Prostate gland (tissue), 2 donors: ENCODE results near the gene RGS7. TPM values are rescaled to one million over a fixed set of nuclear protein-coding genes. Genes with fewer than 3 reads are reported as not detected.
"Not testable (repeated sequence)": the region's sequence is repeated elsewhere in the genome, so short reads cannot be mapped to it uniquely, and the experiment has no call there.

Source experiments
- DNase-seq: peaks from one replicate; pipeline ENCODE4 v3.0.0-alpha.2; 2019; ENCODE audit warnings: low spot score
- H3K27ac ChIP-seq, 2 donors: fragments of 200-600 bp; sonication (generic); 2 replicates each; pipeline ENCODE4 v1.5.1; 2017 to 2019
- H3K27me3 ChIP-seq: fragments of 200-600 bp; sonication (generic); replicated peaks from 2 replicates; pipeline ENCODE4 v1.5.1; 2019; ENCODE audit not compliant: insufficient read depth
- H3K36me3 ChIP-seq, 2 donors: fragments of 200-600 bp; sonication (generic); 1 replicate in 1 of 2; 2 replicates in 1 of 2; pipeline versions ENCODE4 v1.5.1 to v1.8.1; 2017 to 2019
- H3K4me1 ChIP-seq: fragments of 200-600 bp; sonication (generic); replicated peaks from 2 replicates; pipeline ENCODE4 v1.5.1; 2019
- H3K4me3 ChIP-seq, 2 donors: fragments of 200-600 bp; sonication (generic); 2 replicates each; pipeline ENCODE4 v1.5.1; 2017 to 2019
- H3K9me3 ChIP-seq: fragments of 200-600 bp; sonication (generic); 2 replicates; pipeline ENCODE4 v1.5.1; 2017
- POLR2A ChIP-seq: fragments of 450-650 bp; IDR thresholded peaks from one replicate; pipeline ENCODE4 v1.6.1; 2016; ENCODE audit warnings: antibody characterized with exemption, mild to moderate bottlenecking
- POLR2AphosphoS5 ChIP-seq: sonication (generic); formaldehyde crosslinking; IDR thresholded peaks from one replicate; pipeline ENCODE4 v1.6.1; 2017; ENCODE audit warnings: antibody characterized with exemption
- WGBS: methylation state at CpG from one replicate; pipeline ENCODE4 v1.1.5; 2018; 5-methylcytosine and 5-hydroxymethylcytosine counted together
- intact Hi-C: fragments of 100-400 bp; cut with DNase I; formaldehyde crosslinking; loops from one replicate; pipeline ENCODE4 v1.14.2; 2022
- total RNA-seq, 2 donors: library from RNA; depleted of rRNA; stranded (reverse); fragments of >200 nt; gene quantifications; one replicate each; pipeline ENCODE4 v1.1.0, GENCODE V29; 2016
- TF ChIP-seq, protein P1 (sequence below), 4 experiments: fragments of 200-600 bp in 2 of 4; fragments of 450-650 bp in 2 of 4; sonication (generic) in 2 of 4; IDR thresholded peaks; 1 replicate in 3 of 4; 2 replicates in 1 of 4; pipeline ENCODE4 v1.5.1; 2016 to 2019; ENCODE audit warnings: antibody characterized with exemption in 4 of 4, mild to moderate bottlenecking in 2 of 4, moderate library complexity in 2 of 4

The RGS7 gene
- total RNA-seq, 2 donors from 2014 or later: 0.32 to 1.3 TPM

GRCh38 chr1:241096982-241097381, 260.0 kb downstream of the RGS7 start:
- H3K36me3 ChIP-seq: no peaks in the 10 kb centered on the region
- H3K27me3 ChIP-seq: no peaks in the 10 kb centered on the region
- H3K9me3 ChIP-seq: no peaks in the 10 kb centered on the region
- intact Hi-C loops: no loop called here
- no peaks in the 10 kb centered on the region for H3K4me1 ChIP-seq
- H3K27ac ChIP-seq: no peak overlapping the region
- WGBS: 67% methylated on average over 4 of the region's 4 CpGs
- H3K4me3 ChIP-seq: no peak overlapping the region
- DNase-seq: no peak
- TF ChIP-seq POLR2A (no peak), POLR2AphosphoS5 (no peak)
- TF ChIP-seq, protein P1, sequence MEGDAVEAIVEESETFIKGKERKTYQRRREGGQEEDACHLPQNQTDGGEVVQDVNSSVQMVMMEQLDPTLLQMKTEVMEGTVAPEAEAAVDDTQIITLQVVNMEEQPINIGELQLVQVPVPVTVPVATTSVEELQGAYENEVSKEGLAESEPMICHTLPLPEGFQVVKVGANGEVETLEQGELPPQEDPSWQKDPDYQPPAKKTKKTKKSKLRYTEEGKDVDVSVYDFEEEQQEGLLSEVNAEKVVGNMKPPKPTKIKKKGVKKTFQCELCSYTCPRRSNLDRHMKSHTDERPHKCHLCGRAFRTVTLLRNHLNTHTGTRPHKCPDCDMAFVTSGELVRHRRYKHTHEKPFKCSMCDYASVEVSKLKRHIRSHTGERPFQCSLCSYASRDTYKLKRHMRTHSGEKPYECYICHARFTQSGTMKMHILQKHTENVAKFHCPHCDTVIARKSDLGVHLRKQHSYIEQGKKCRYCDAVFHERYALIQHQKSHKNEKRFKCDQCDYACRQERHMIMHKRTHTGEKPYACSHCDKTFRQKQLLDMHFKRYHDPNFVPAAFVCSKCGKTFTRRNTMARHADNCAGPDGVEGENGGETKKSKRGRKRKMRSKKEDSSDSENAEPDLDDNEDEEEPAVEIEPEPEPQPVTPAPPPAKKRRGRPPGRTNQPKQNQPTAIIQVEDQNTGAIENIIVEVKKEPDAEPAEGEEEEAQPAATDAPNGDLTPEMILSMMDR (IDR thresholded peaks at IDR 0.05): no peak

DNA sequence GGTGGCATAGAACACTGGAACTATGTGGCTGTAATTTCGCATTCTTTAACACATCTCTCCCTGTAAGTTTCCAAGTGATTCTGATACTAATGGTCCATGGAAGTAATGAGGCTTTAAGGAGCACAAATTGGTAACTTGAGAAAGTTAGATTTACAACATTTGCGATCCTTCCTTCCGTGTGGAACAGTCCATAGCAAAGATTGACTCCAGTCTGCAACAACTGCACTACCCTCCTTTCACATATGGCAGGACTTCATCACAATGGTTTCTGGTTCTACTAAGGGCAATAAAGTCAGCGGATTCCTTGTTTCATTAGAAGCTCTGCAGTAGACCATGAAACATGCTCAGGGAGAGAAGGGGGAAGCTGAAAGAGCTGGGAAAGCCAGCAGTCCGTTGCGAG, 261.2 kb downstream of the RGS7 start:
- Histone ChIP-seq H3K4me1 (no peaks in the 10 kb centered on the region), H3K9me3 (no peaks in the 10 kb centered on the region), H3K27ac (no peak overlapping the region), H3K4me3 (no peak overlapping the region), H3K36me3 (no peaks in the 10 kb centered on the region), H3K27me3 (no peaks in the 10 kb centered on the region)
- 81% methylated on average over 6 of the region's 6 CpGs for WGBS
- intact Hi-C loops: no loop called here
- TF ChIP-seq POLR2AphosphoS5 (no peak), POLR2A (no peak)
- TF ChIP-seq, protein P1 (IDR thresholded peaks at IDR 0.05): no peak
- no peak for DNase-seq

GRCh38 chr1:241090798-241091197, 266.2 kb downstream of the RGS7 start:
- 78% methylated on average over 3 of the region's 3 CpGs for WGBS
- H3K27ac ChIP-seq: no peak overlapping the region
- H3K9me3 ChIP-seq: no peaks in the 10 kb centered on the region
- no peaks in the 10 kb centered on the region for H3K4me1 ChIP-seq
- no peak for DNase-seq
- H3K27me3 ChIP-seq: no peaks in the 10 kb centered on the region
- H3K36me3 ChIP-seq: no peaks in the 10 kb centered on the region
- no peak overlapping the region for H3K4me3 ChIP-seq
- TF ChIP-seq, protein P1 (IDR thresholded peaks at IDR 0.05): no peak
- no peak for TF ChIP-seq POLR2A
- TF ChIP-seq POLR2AphosphoS5: no peak
- intact Hi-C loops: no loop called here

GRCh38 chr1:241089066-241089465, 267.9 kb downstream of the RGS7 start:
- DNase-seq, intact Hi-C loops, H3K36me3 ChIP-seq, H3K4me1 ChIP-seq, H3K9me3 ChIP-seq, H3K27me3 ChIP-seq, H3K4me3 ChIP-seq, H3K27ac ChIP-seq: not testable (repeated sequence)
- 93% methylated on average over 1 of the region's 1 CpG for WGBS

- H3K36me3 ChIP-seq, H3K9me3 ChIP-seq, H3K4me1 ChIP-seq, DNase-seq, intact Hi-C loops, H3K27me3 ChIP-seq, H3K27ac ChIP-seq, H3K4me3 ChIP-seq: not testable (repeated sequence)
- 94% methylated on average over 2 of the region's 2 CpGs for WGBS
Observed at GRCh38 chr1:241088075-241088474, 268.9 kb downstream of the RGS7 start.

- 86% methylated on average over 6 of the region's 6 CpGs for WGBS
- intact Hi-C loops: no loop called here
- no peaks in the 10 kb centered on the region for H3K36me3 ChIP-seq
- TF ChIP-seq, protein P1 (IDR thresholded peaks at IDR 0.05): no peak
- TF ChIP-seq POLR2AphosphoS5: no peak
- TF ChIP-seq POLR2A: no peak
- H3K27ac ChIP-seq: no peak overlapping the region
- no peaks in the 10 kb centered on the region for H3K27me3 ChIP-seq
- H3K4me3 ChIP-seq: no peak overlapping the region
- no peak for DNase-seq
- H3K9me3 ChIP-seq: no peaks in the 10 kb centered on the region
- H3K4me1 ChIP-seq: no peaks in the 10 kb centered on the region
Observed at GRCh38 chr1:241086686-241087085, 270.3 kb downstream of the RGS7 start.
